Measurements from ENCODE around the gene MYOM3. TPM values are rescaled to one million over a fixed set of nuclear protein-coding genes. Genes with fewer than 3 reads are reported as not detected.

Gene MYOM3
- polyA plus RNA-seq, 1 donor from 2014 or later = not detected

- Histone ChIP-seq H2AFZ (ENCODE audit: low read depth, low read length) (no peak overlapping the region), H3K36me3 (ENCODE audit: insufficient read depth, low read length) (no peaks in the 10 kb centered on the region), H3K9me2 (ENCODE audit: insufficient read depth, low read length) (no peaks in the 10 kb centered on the region), H3K79me2 (replicated peaks; ENCODE audit: insufficient read depth, low read length) (no peaks in the 10 kb centered on the region), H3K9ac (ENCODE audit: low read length) (no peak overlapping the region), H3K9me3 (ENCODE audit: low read length) (peaks cover 3% of the 10 kb centered on the region), H4K20me1 (ENCODE audit: insufficient read depth) (no peaks in the 10 kb centered on the region), H3K27me3 (ENCODE audit: insufficient read depth, low read depth, low read length) (no peaks in the 10 kb centered on the region), H3K4me3 (ENCODE audit: low read length) (no peak overlapping the region), H3F3A (ENCODE audit: insufficient read depth, low read length, poor library complexity, severe bottlenecking) (no peaks in the 10 kb centered on the region), H3K4me2 (ENCODE audit: low read length) (no peak overlapping the region), H3K27ac (ENCODE audit: low read length) (no peak overlapping the region)
- TF ChIP-seq SMC3 (conservative IDR thresholded peaks at IDR 0.05; ENCODE audit: poor library complexity) (no peak), EP300 (conservative IDR thresholded peaks at IDR 0.05; ENCODE audit: poor library complexity, severe bottlenecking) (no peak), EZH2 (IDR thresholded peaks at IDR 0.05; ENCODE audit: borderline replicate concordance, insufficient read depth, low read length, poor library complexity, severe bottlenecking) (no peak), RAD21 (conservative IDR thresholded peaks at IDR 0.05) (no peak), MXI1 (conservative IDR thresholded peaks at IDR 0.05; ENCODE audit: poor library complexity, severe bottlenecking) (no peak), REST (IDR thresholded peaks at IDR 0.05; ENCODE audit: borderline replicate concordance) (no peak), POLR2AphosphoS5 (IDR thresholded peaks at IDR 0.05) (no peak), CTCF (IDR thresholded peaks at IDR 0.05; ENCODE audit: poor library complexity, severe bottlenecking) (no peak)
Measured at GRCh38 chr1:24060482-24060881, 51.5 kb downstream of the MYOM3 start.

GRCh38 chr1:24058671-24059455, 53.1 kb downstream of the MYOM3 start:
- Histone ChIP-seq H3K4me2 (ENCODE audit: low read length) (no peak overlapping the region), H3K27ac (ENCODE audit: low read length) (no peak overlapping the region), H3K9ac (ENCODE audit: low read length) (no peak overlapping the region), H3K9me3 (ENCODE audit: low read length) (peaks cover 3% of the 10 kb centered on the region), H3K9me2 (ENCODE audit: insufficient read depth, low read length) (no peaks in the 10 kb centered on the region), H3K27me3 (ENCODE audit: insufficient read depth, low read depth, low read length) (no peaks in the 10 kb centered on the region), H3F3A (ENCODE audit: insufficient read depth, low read length, poor library complexity, severe bottlenecking) (no peaks in the 10 kb centered on the region), H2AFZ (ENCODE audit: low read depth, low read length) (no peak overlapping the region), H4K20me1 (ENCODE audit: insufficient read depth) (no peaks in the 10 kb centered on the region), H3K79me2 (replicated peaks; ENCODE audit: insufficient read depth, low read length) (no peaks in the 10 kb centered on the region), H3K36me3 (ENCODE audit: insufficient read depth, low read length) (no peaks in the 10 kb centered on the region), H3K4me3 (ENCODE audit: low read length) (no peak overlapping the region)
- TF ChIP-seq TAF1 (IDR thresholded peaks at IDR 0.05; ENCODE audit: low read depth) (no peak), SMC3 (conservative IDR thresholded peaks at IDR 0.05; ENCODE audit: poor library complexity) (no peak), POLR2AphosphoS5 (IDR thresholded peaks at IDR 0.05) (no peak), RAD21 (conservative IDR thresholded peaks at IDR 0.05) (no peak), EZH2 (IDR thresholded peaks at IDR 0.05; ENCODE audit: borderline replicate concordance, insufficient read depth, low read length, poor library complexity, severe bottlenecking) (no peak), EP300 (conservative IDR thresholded peaks at IDR 0.05; ENCODE audit: poor library complexity, severe bottlenecking) (no peak), REST (IDR thresholded peaks at IDR 0.05; ENCODE audit: borderline replicate concordance) (no peak), MXI1 (conservative IDR thresholded peaks at IDR 0.05; ENCODE audit: poor library complexity, severe bottlenecking) (no peak), CTCF (IDR thresholded peaks at IDR 0.05; ENCODE audit: poor library complexity, severe bottlenecking) (no peak)

Data from neural cell (in vitro differentiated cells).